HL-60 (cell line): ENCODE results near the gene ERP27.

Experiments used
- DNase-seq, 2 experiments: peaks; one replicate each; pipeline ENCODE4 v3.0.0-alpha.2; 2010 to 2020; ENCODE audit warnings: low read depth in 1 of 2, low spot score in 1 of 2
- H3K27ac ChIP-seq: fragments of 250-450 bp; sonication (Bioruptor Pico); replicated peaks from 2 replicates; pipeline ENCODE4 v1.5.1; 2020; ENCODE audit warnings: mild to moderate bottlenecking, moderate library complexity
- H3K27me3 ChIP-seq: fragments of 250-450 bp; sonication (Bioruptor Pico); 2 replicates; pipeline ENCODE4 v1.5.1; 2021; ENCODE audit warnings: mild to moderate bottlenecking, moderate library complexity; ENCODE audit not compliant: insufficient read depth, poor library complexity, severe bottlenecking
- H3K4me3 ChIP-seq: replicated peaks from 2 replicates; pipeline ENCODE4 v1.5.1; 2011; ENCODE audit warnings: mild to moderate bottlenecking, control low read depth, low read length; ENCODE audit not compliant: insufficient read depth
- GABPA ChIP-seq: IDR thresholded peaks from 2 replicates; pipeline ENCODE4 v1.6.1; 2012; ENCODE audit warnings: low read depth
- POLR2AphosphoS5 ChIP-seq: IDR thresholded peaks from 2 replicates; pipeline ENCODE4 v1.6.1; 2012; ENCODE audit warnings: low read depth
- SPI1 ChIP-seq: IDR thresholded peaks from 2 replicates; pipeline ENCODE4 v1.6.1; 2012; ENCODE audit warnings: low read depth, mild to moderate bottlenecking, borderline replicate concordance
- TF ChIP-seq, protein P1 (sequence below): IDR thresholded peaks from 2 replicates; pipeline ENCODE4 v1.6.1; 2012; ENCODE audit warnings: low read depth; ENCODE audit not compliant: insufficient replicate concordance
- TF ChIP-seq, protein P2 (sequence below): IDR thresholded peaks from one replicate; pipeline ENCODE4 v1.5.1; 2011; ENCODE audit warnings: low read length, control low read depth, inconsistent platforms; ENCODE audit not compliant: insufficient read depth

The ERP27 gene

DNA sequence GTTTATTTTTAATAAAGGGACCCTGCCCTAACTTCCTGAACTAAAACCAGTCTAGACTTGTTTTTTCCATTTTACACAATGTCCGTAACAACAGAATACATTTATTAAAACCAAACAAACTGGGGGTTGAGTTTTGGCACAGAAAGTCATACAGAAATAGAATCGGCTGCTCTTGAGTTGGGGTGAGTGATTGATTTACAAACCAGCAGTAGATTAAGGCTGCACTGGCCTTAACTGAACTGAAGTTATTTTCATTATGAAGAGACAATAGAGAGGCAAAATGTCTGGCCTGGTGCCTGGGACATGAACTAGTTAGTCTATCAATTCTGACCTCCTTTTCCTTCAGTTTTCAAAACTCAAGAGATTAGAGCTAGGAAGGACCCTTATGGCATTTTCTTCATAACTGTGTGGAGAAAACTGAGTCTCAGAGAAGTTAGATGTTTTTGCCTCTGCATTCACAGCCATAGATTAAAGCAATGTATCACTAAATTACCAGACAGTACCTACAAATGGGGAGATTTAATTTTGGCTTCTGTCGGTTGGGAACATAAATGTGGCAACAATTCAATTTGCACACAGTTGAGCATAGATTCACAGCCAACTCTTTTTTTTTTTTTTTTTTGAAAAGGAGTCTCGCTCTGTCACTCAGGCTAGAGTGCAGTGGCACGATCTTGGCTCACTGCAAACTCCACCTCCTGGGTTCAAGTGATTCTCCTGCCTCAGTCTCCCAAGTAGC lies 32.9 kb downstream of the ERP27 start:
- H3K27me3 ChIP-seq, result no peaks in the 10 kb centered on the region
- H3K4me3 ChIP-seq, result no peak overlapping the region
- no peak overlapping the region for H3K27ac ChIP-seq
- TF ChIP-seq, protein P1, sequence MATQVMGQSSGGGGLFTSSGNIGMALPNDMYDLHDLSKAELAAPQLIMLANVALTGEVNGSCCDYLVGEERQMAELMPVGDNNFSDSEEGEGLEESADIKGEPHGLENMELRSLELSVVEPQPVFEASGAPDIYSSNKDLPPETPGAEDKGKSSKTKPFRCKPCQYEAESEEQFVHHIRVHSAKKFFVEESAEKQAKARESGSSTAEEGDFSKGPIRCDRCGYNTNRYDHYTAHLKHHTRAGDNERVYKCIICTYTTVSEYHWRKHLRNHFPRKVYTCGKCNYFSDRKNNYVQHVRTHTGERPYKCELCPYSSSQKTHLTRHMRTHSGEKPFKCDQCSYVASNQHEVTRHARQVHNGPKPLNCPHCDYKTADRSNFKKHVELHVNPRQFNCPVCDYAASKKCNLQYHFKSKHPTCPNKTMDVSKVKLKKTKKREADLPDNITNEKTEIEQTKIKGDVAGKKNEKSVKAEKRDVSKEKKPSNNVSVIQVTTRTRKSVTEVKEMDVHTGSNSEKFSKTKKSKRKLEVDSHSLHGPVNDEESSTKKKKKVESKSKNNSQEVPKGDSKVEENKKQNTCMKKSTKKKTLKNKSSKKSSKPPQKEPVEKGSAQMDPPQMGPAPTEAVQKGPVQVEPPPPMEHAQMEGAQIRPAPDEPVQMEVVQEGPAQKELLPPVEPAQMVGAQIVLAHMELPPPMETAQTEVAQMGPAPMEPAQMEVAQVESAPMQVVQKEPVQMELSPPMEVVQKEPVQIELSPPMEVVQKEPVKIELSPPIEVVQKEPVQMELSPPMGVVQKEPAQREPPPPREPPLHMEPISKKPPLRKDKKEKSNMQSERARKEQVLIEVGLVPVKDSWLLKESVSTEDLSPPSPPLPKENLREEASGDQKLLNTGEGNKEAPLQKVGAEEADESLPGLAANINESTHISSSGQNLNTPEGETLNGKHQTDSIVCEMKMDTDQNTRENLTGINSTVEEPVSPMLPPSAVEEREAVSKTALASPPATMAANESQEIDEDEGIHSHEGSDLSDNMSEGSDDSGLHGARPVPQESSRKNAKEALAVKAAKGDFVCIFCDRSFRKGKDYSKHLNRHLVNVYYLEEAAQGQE, result no peak
- TF ChIP-seq POLR2AphosphoS5 (no peak), GABPA (no peak), SPI1 (no peak)
- TF ChIP-seq, protein P2, sequence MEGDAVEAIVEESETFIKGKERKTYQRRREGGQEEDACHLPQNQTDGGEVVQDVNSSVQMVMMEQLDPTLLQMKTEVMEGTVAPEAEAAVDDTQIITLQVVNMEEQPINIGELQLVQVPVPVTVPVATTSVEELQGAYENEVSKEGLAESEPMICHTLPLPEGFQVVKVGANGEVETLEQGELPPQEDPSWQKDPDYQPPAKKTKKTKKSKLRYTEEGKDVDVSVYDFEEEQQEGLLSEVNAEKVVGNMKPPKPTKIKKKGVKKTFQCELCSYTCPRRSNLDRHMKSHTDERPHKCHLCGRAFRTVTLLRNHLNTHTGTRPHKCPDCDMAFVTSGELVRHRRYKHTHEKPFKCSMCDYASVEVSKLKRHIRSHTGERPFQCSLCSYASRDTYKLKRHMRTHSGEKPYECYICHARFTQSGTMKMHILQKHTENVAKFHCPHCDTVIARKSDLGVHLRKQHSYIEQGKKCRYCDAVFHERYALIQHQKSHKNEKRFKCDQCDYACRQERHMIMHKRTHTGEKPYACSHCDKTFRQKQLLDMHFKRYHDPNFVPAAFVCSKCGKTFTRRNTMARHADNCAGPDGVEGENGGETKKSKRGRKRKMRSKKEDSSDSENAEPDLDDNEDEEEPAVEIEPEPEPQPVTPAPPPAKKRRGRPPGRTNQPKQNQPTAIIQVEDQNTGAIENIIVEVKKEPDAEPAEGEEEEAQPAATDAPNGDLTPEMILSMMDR, result no peak
- DNase-seq, result no peak

DNA sequence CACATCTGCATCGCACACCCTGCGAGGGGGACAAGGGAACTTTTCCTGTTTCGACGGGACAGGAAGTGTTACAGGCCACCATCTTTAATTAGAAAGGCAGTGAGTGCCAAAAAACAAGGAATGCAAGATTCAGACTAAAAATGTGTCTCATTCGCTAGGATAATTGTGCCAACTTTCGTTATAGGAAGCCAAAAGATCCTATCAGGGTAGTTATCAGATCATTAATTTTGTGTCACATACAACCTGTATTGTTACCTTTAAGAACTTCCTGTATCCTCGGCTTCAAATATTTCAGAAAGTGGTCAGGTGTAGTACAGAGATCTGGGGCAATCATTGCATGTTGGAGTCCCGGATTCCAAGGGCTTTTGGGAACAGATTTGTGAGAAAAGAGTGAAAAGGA lies 33.5 kb downstream of the ERP27 start:
- TF ChIP-seq SPI1, result no peak
- TF ChIP-seq, protein P1, result no peak
- TF ChIP-seq, protein P2, result no peak
- no peak for TF ChIP-seq POLR2AphosphoS5
- TF ChIP-seq GABPA, result no peak
- Histone ChIP-seq H3K27ac (no peak overlapping the region), H3K27me3 (no peaks in the 10 kb centered on the region), H3K4me3 (no peak overlapping the region)
- DNase-seq, result no peak

DNA sequence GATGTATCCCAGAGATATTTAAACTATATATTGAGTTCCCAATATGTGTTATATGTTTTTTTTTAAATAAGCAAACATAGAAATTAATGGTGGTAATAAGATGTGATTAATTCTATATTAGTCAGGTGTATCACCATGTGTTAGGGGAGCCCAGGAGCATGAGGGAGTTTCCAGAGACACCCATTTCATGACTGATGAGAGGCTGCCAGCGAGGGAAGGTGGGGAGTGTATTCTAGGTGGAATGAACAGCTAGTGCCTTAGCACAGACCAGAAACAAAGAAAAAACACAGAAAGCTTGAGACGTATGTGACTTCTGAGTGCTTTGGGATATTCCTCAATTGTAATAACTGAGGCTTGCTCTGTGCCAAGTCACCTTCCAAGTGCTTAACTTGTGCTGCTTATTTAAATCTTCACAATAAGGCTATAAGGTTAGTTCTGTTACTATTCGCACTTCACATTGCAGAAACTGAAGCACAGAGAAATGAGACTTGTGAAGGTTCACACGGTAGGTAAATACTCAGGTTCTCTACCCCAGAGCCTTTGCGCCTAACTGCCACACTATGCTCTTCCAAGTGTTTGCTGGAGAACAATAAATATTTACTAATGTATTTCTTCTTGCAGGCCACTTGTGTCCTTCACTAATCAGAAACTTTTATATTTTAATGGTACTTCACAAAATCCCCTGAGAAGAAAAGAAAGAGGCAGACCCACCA lies 34.8 kb downstream of the ERP27 start:
- Histone ChIP-seq H3K27me3 (no peaks in the 10 kb centered on the region), H3K4me3 (no peak overlapping the region), H3K27ac (no peak overlapping the region)
- TF ChIP-seq, protein P1, result no peak
- TF ChIP-seq, protein P2, result no peak
- TF ChIP-seq GABPA, result no peak
- no peak for TF ChIP-seq SPI1
- TF ChIP-seq POLR2AphosphoS5, result no peak
- DNase-seq, result no peak
